H54 (cell line): Measurements from ENCODE around the gene SULT2B1.

ENCODE experiments used
- DNase-seq: peaks from one replicate; pipeline ENCODE4 v3.0.0; 2011; ENCODE audit warnings: low spot score, mixed read lengths; ENCODE audit not compliant: insufficient read length
- FAIRE-seq: peaks from 3 replicates; lab custom pipeline; 2011; peaks lifted over from hg19 to GRCh38; lab: Jason Lieb, UNC
- POLR2A ChIP-seq: IDR thresholded peaks from 2 replicates; pipeline ENCODE4 v1.6.1; 2011; ENCODE audit warnings: low read depth, mild to moderate bottlenecking, low read length

SULT2B1 gene

GRCh38 chr19:48618916-48619691 is 67.1 kb downstream of the SULT2B1 start, which contains the start of the genes RPL18 and SPHK2:
RPL18 (minus strand) TSS chr19:48619178; CDS start chr19:48619143, 35 bp downstream.
SPHK2 (plus strand) TSS chr19:48619506; CDS start chr19:48620515, 1,009 bp downstream.
- peak; percentile 77 for DNase-seq
- TF ChIP-seq POLR2A = peak; percentile 78
- peak; percentile 79 for FAIRE-seq

GRCh38 chr19:48619692-48620585 is 68.0 kb downstream of the SULT2B1 start:
- no peak for FAIRE-seq
- DNase-seq = no peak
- TF ChIP-seq POLR2A = no peak

GRCh38 chr19:48623556-48624066 is 71.6 kb downstream of the SULT2B1 start:
- no peak for FAIRE-seq
- DNase-seq = no peak
- no peak for TF ChIP-seq POLR2A

- FAIRE-seq = no peak
- no peak for TF ChIP-seq POLR2A
- DNase-seq = peak; percentile 82
Measured at GRCh38 chr19:48624067-48624594, 72.2 kb downstream of the SULT2B1 start.

DNA sequence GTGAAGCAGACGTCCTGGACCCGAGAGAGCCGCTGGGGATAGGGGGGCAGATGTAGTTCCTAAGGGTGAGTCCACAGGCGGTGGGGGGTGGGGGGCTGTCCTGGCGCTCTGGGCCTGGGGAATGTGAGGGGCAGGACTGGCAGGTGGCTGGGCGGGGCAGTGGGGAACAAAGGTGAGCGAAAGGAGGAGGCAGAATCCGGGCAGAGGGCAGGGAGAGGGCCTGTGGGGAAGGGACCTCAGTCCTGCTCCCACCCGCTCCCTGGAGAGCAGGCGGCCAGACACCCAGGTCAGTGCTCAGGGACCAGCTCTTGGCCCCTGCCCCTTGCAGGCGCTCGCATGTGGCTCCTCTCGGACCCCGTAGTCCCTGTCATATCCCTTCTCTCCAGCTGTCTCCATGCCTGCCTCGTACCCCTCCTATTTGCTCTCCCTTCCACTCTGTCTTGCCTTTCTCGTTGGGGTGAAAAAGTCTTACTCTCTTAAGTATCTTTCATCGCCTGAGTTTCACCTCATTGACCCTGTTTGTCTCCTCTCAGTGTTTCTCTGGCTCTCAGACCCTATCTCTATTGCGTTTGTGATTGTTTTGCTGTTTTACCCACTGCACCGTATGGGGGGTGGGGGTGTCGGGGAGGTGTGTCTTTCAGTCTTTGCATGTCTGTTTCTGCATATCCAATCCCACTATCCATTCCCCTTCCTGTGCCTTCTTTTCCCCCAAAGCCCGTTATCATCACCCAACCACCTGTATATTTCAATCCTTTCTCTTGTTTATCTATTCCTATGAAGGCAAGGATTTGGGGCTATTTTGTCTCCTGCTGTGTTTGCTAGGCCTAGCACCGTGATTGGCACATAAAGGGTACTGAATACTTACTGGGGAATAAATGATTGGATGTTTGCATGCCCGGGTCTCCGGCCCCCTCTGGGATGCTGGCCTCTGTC is 73.1 kb downstream of the SULT2B1 start:
- no peak for DNase-seq
- no peak for TF ChIP-seq POLR2A
- no peak for FAIRE-seq

DNA sequence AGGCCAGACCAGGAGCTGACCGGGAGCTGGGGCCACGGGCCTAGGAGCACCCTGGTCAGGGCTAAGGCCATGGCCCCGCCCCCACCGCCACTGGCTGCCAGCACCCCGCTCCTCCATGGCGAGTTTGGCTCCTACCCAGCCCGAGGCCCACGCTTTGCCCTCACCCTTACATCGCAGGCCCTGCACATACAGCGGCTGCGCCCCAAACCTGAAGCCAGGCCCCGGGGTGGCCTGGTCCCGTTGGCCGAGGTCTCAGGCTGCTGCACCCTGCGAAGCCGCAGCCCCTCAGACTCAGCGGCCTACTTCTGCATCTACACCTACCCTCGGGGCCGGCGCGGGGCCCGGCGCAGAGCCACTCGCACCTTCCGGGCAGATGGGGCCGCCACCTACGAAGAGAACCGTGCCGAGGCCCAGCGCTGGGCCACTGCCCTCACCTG is 73.9 kb downstream of the SULT2B1 start:
- TF ChIP-seq POLR2A = no peak
- no peak for DNase-seq
- FAIRE-seq = no peak

- TF ChIP-seq POLR2A = no peak
- no peak for DNase-seq
- no peak for FAIRE-seq
Measured at GRCh38 chr19:48627201-48627864, 75.4 kb downstream of the SULT2B1 start.

DNA sequence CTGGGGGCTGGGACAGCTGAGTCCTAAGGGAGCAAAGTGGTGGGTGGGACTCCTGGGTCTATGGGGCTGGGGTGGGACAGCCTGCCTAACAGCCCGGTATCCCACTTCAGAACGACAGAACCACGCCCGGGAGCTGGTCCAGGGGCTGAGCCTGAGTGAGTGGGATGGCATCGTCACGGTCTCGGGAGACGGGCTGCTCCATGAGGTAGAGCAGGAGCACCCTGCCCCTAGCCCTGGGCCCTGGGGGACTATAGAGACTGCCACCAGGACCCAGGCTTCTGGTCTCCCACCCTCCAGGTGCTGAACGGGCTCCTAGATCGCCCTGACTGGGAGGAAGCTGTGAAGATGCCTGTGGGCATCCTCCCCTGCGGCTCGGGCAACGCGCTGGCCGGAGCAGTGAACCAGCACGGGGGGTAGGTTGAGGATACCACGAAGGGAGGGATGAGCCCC is 75.9 kb downstream of the SULT2B1 start:
- TF ChIP-seq POLR2A = no peak
- no peak for FAIRE-seq

DNA sequence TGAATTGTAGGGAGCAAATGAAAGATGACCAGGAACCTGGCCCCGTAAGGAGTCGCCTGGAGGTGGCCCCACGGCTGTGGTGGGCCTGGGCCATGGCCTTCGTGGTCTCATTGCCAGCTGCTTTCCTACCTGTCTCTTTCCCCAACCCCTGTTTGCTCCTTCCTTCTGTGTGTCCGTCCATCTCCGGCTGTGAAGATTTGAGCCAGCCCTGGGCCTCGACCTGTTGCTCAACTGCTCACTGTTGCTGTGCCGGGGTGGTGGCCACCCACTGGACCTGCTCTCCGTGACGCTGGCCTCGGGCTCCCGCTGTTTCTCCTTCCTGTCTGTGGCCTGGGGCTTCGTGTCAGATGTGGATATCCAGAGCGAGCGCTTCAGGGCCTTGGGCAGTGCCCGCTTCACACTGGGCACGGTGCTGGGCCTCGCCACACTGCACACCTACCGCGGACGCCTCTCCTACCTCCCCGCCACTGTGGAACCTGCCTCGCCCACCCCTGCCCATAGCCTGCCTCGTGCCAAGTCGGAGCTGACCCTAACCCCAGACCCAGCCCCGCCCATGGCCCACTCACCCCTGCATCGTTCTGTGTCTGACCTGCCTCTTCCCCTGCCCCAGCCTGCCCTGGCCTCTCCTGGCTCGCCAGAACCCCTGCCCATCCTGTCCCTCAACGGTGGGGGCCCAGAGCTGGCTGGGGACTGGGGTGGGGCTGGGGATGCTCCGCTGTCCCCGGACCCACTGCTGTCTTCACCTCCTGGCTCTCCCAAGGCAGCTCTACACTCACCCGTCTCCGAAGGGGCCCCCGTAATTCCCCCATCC is 76.7 kb downstream of the SULT2B1 start:
- FAIRE-seq = no peak
- DNase-seq = no peak
- TF ChIP-seq POLR2A = no peak

More for the DNA sequence above, 75.9 kb downstream of the SULT2B1 start:
- no peak for DNase-seq

DNA sequence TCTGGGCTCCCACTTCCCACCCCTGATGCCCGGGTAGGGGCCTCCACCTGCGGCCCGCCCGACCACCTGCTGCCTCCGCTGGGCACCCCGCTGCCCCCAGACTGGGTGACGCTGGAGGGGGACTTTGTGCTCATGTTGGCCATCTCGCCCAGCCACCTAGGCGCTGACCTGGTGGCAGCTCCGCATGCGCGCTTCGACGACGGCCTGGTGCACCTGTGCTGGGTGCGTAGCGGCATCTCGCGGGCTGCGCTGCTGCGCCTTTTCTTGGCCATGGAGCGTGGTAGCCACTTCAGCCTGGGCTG is 77.3 kb downstream of the SULT2B1 start:
- DNase-seq (no peak), FAIRE-seq (no peak)
- no peak for TF ChIP-seq POLR2A

DNA sequence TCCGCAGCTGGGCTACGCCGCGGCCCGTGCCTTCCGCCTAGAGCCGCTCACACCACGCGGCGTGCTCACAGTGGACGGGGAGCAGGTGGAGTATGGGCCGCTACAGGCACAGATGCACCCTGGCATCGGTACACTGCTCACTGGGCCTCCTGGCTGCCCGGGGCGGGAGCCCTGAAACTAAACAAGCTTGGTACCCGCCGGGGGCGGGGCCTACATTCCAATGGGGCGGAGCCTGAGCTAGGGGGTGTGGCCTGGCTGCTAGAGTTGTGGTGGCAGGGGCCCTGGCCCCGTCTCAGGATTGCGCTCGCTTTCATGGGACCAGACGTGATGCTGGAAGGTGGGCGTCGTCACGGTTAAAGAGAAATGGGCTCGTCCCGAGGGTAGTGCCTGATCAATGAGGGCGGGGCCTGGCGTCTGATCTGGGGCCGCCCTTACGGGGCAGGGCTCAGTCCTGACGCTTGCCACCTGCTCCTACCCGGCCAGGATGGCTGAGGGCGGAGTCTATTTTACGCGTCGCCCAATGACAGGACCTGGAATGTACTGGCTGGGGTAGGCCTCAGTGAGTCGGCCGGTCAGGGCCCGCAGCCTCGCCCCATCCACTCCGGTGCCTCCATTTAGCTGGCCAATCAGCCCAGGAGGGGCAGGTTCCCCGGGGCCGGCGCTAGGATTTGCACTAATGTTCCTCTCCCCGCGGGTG is 77.8 kb downstream of the SULT2B1 start:
- TF ChIP-seq POLR2A = no peak
- DNase-seq (no peak), FAIRE-seq (no peak)
